ENCODE results near the gene MAP4. TPM values are rescaled to one million over a fixed set of nuclear protein-coding genes. Genes with fewer than 3 reads are reported as not detected.
A peak's percentile ranks its signal among the peaks of the same experiment; 100 is the strongest.
"Not testable (repeated sequence)": the region's sequence is repeated elsewhere in the genome, so short reads cannot be mapped to it uniquely, and the experiment has no call there.

Gene MAP4
- polyA plus RNA-seq, 12 donors, result 247 to 410 (median 331) TPM

- no peak for DNase-seq
Measured at GRCh38 chr3:48018841-48019240, 2.6 kb upstream of the MAP4 start.

GRCh38 chr3:48015431-48016180, 610 bp downstream of the MAP4 start:
- no peak for DNase-seq

- DNase-seq, result no peak
Measured at GRCh38 chr3:48014358-48014757, 1.9 kb downstream of the MAP4 start.

- no peak for DNase-seq
Measured at GRCh38 chr3:48013288-48013980, 2.8 kb downstream of the MAP4 start.

GRCh38 chr3:48012659-48013058, 3.6 kb downstream of the MAP4 start:
- no peak for DNase-seq

- not testable (repeated sequence) for DNase-seq
Measured at GRCh38 chr3:48008066-48008465, 8.2 kb downstream of the MAP4 start.

- DNase-seq, result not testable (repeated sequence)
Measured at GRCh38 chr3:48007361-48007760, 8.9 kb downstream of the MAP4 start.

- not testable (repeated sequence) for DNase-seq
Measured at GRCh38 chr3:48006794-48007193, 9.4 kb downstream of the MAP4 start.

- DNase-seq, result no peak
Measured at GRCh38 chr3:48004694-48005093, 11.5 kb downstream of the MAP4 start.

- no peak for DNase-seq
Measured at GRCh38 chr3:48002787-48003186, 13.4 kb downstream of the MAP4 start.

- no peak for DNase-seq
Measured at GRCh38 chr3:48001991-48002390, 14.2 kb downstream of the MAP4 start.

- no peak for DNase-seq
Measured at GRCh38 chr3:48000212-48000611, 16.0 kb downstream of the MAP4 start.

- DNase-seq, result no peak
Measured at GRCh38 chr3:47996440-47996839, 19.8 kb downstream of the MAP4 start.

GRCh38 chr3:47994180-47994579, 22.0 kb downstream of the MAP4 start:
- DNase-seq, result no peak

GRCh38 chr3:47991341-47991740, 24.9 kb downstream of the MAP4 start:
- DNase-seq, result no peak

- DNase-seq, result peak; percentile 81
Measured at GRCh38 chr3:47989981-47990440, 26.2 kb downstream of the MAP4 start.

GRCh38 chr3:47985381-47985780, 30.8 kb downstream of the MAP4 start:
- no peak for DNase-seq

- DNase-seq, result no peak
Measured at GRCh38 chr3:47984075-47984728, 32.0 kb downstream of the MAP4 start.

GRCh38 chr3:47980795-47981194, 35.4 kb downstream of the MAP4 start:
- DNase-seq, result no peak

GRCh38 chr3:47979070-47979469, 37.1 kb downstream of the MAP4 start:
- DNase-seq, result no peak

GRCh38 chr3:47978386-47978785, 37.8 kb downstream of the MAP4 start:
- DNase-seq, result no peak

- no peak for DNase-seq
Measured at GRCh38 chr3:47976135-47976732, 40.0 kb downstream of the MAP4 start.
